Activated T-helper 1 cell treated with Interleukin-2 at 50 U/mL for 16 hours (primary cell): ENCODE results near the gene RARB.

Experiments used
- DNase-seq: peaks from one replicate; pipeline ENCODE4 v3.0.0-alpha.2; 2020; ENCODE audit warnings: low read depth

Gene RARB

DNA sequence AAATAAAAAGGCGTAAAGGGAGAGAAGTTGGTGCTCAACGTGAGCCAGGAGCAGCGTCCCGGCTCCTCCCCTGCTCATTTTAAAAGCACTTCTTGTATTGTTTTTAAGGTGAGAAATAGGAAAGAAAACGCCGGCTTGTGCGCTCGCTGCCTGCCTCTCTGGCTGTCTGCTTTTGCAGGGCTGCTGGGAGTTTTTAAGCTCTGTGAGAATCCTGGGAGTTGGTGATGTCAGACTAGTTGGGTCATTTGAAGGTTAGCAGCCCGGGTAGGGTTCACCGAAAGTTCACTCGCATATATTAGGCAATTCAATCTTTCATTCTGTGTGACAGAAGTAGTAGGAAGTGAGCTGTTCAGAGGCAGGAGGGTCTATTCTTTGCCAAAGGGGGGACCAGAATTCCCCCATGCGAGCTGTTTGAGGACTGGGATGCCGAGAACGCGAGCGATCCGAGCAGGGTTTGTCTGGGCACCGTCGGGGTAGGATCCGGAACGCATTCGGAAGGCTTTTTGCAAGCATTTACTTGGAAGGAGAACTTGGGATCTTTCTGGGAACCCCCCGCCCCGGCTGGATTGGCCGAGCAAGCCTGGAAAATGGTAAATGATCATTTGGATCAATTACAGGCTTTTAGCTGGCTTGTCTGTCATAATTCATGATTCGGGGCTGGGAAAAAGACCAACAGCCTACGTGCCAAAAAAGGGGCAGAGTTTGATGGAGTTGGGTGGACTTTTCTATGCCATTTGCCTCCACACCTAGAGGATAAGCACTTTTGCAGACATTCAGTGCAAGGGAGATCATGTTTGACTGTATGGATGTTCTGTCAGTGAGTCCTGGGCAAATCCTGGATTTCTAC, at the start of gene RARB:
Gene RARB, plus strand, starts transcription at position 322 of the 847 bp plus-strand sequence. Its CDS starts 469 bp downstream, at position 791.
- DNase-seq = no peak

GRCh38 chr3:25378786-25379311, 49.2 kb upstream of the RARB start:
- DNase-seq = no peak

GRCh38 chr3:25380222-25380739, 47.8 kb upstream of the RARB start:
- DNase-seq = no peak

GRCh38 chr3:25381083-25381482, 47.0 kb upstream of the RARB start:
- DNase-seq = no peak

DNA sequence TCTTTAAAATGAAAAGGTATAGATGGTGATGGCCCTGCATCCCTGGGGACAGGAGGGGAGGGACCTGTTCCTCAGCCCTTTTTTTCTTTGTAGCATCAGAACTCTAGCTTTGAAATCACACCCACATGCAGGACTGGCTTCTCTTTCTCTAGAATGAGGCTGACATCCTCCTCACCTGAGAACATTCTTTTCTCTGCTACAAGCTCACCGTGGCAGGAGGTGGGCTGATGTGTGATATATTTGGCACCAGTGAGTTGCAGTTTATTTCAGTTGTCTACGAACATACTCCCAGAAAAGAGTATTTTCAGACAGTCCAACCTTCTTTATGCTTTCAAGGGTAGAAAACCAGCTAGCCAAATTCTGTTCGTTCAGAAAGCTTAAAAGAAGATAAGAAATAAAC, 43.6 kb upstream of the RARB start:
- no peak for DNase-seq

- DNase-seq = no peak
These were observed 42.1 kb upstream of the RARB start for GRCh38 chr3:25385807-25386460.

DNA sequence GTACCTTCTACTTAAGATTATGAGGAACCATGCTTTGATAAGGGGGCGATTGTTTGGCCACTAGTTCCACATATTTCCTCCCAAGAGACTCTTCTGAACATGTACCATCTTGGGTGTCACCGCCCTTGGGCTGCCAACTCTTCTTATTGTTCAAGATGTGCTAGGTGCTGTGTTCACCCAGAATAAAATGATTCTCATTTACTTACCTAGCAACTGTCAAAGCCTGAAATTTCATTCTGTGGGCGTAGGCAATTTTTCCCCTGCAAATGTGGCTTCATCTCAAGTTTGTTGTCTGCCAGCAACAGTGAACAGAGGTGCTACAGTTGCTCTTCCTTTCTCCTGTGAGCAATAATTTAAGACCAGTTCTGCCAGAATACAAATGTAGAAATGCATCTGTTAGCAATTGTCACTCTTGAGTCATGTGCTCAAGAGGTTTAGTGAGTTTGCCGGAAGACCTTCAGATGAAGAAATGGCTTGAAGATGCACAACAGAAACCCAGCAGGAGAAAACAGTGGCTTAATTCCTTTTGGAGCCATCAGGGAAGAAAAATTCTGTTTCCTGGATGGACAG, 41.3 kb upstream of the RARB start:
- no peak for DNase-seq

GRCh38 chr3:25390605-25391004, 37.5 kb upstream of the RARB start:
- no peak for DNase-seq

DNA sequence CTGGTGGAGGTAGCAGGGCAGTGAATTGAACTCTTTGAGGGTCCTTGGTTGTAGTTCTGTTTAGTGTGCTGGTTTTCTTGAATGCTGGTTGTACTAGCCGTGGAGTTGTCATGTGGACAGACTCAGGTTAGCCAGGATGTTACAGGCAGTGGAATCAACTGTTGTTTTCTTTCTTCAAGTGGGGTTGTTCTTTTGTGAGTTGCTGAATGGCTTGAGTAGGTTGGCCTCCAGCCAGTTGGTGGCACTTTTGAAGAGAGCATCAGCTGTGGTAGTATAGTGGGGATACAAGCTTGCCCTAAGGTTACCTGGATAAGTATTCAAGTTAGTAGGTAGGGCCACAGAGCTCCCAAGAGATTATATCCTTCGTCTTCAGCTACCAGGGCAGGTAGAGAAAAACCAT, 31.8 kb upstream of the RARB start:
- no peak for DNase-seq

GRCh38 chr3:25396686-25397085, 31.4 kb upstream of the RARB start:
- no peak for DNase-seq

GRCh38 chr3:25397150-25397549, 30.9 kb upstream of the RARB start:
- DNase-seq = no peak

DNA sequence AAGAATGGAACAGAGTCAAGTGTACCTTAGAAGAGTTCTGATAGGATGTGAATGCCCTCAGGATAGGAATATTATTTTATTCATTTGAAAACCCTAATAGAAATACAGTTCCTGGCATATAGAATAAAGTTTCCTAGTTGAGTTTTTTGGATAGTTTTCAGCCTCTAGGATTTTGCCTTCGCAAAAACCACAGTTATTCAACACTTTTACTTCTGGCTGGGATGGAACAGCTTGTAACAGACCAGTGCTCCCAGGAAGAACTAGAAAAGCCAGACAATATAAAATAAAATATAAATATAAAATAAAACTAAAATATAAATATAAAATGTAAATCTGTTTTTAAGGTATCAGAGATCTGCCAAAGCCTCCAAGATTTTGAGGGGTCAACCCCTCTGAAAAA, 27.5 kb upstream of the RARB start:
- DNase-seq = no peak

GRCh38 chr3:25403968-25404367, 24.1 kb upstream of the RARB start:
- no peak for DNase-seq

- no peak for DNase-seq
These were observed 23.5 kb upstream of the RARB start for GRCh38 chr3:25404569-25404968.

- DNase-seq = no peak
These were observed 22.7 kb upstream of the RARB start for GRCh38 chr3:25405335-25405734.

- DNase-seq = no peak
These were observed 17.4 kb upstream of the RARB start for GRCh38 chr3:25410703-25411102.

DNA sequence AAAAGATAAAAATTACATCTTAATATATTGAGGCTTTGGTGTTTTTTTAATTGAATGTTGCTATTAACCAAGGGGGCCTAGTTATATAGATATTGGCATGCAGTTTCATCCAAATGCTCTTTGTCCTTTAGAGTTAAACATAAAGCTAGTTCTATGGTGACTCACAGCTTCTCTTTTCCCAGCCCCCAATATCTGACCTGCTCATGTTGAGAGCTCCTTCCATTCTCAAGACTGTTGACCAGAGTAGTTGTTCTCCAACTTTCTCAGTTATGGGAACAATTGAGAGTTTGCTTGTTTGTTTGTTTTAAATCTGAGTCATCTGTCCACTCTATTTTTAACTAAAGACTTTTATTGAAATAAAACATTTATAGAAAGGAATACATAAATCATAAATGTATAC, 15.8 kb upstream of the RARB start:
- no peak for DNase-seq

DNA sequence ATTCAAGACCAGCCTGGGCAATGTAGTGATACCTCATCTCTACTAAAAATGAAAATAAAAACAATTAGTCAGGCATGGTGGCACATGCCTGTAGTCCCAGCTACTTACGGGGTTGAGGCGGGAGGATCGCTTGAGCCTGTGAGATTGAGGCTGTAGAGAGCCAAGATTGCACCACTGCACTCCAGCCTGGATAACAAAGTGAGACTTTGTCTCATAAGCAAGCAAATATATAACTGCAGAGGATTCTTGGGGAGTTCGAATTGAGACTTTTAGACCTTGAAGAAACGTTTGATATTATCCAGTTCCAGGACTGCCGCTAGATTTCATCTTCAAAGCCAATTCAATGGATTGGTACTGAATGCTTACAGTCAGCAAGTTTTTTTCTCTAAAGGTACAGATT, 11.9 kb upstream of the RARB start:
- no peak for DNase-seq

DNA sequence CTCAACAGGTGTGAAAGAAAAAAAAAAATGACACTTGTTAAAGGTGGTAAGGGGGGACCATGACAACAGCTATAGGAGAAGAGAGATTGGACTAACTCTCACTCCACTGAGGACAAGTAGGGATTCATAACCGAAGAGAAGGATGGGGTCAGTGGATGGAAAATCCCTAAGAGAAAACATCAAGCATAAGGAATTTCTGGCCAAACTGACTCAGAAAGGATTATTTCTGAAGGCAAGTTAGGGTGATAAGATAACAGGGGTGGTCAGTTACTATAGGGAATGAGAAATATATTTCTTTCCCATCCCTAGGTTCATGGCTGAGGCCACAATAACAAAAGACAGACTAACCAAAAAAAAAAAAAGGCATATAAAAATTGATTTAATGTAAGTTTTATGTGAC, 9.5 kb upstream of the RARB start:
- DNase-seq = no peak

DNA sequence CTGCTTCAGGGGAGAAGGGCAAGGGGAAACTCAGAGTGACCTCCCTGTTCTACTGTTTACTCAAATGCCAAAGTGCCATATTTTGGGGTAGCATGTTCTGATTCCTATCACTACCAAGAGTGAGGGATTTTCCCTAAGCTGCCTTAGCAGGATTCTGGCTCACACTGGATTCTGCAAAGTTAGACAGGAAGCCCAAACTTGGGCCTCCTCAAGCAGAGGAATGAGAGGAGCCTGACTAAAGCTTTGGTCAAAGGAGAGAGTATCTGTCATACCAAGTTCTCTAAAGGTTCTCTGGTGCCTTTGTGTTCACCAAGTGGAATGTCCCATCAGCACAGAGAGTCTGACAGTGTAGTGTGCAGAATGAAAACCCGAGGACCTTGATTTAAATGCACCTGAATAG, 8.8 kb upstream of the RARB start:
- DNase-seq = no peak

DNA sequence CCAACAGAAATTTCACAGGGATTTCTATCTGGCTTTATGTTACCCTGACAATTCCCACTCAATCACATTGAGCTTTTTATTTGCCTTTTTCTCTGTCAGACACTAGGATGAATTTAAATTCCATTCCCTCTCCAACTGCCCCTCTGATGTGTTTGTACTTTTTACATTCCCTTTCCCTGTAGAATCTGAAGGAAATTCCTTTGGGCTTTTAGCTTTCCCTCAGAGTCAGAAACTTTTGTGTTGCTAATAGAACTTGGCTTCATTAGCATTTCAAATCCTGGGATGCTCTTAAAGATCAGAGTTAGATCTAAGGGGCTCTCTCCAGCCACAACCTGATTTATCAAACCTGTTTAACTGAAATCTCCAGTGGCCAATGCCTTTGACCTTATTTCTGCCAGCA, 7.9 kb upstream of the RARB start:
- DNase-seq = no peak

DNA sequence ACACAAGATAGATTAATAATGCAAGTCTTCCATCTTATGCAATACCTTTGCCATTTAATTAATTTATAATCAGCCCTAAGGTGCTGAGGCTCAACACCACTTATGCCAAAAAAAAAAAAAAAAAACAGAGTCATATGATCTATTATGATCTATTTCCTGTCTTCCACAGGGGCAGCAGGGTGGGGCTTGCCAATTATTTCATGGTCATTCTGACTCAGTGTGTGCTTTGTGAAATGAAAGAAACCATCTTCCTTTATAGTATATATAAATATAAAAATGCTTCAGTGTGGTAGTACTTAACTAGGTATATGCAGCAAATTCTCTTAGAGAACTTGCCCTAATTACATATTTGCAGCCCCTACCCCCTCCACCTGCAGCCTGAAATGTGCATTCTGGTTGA, 7.2 kb upstream of the RARB start:
- DNase-seq = no peak

DNA sequence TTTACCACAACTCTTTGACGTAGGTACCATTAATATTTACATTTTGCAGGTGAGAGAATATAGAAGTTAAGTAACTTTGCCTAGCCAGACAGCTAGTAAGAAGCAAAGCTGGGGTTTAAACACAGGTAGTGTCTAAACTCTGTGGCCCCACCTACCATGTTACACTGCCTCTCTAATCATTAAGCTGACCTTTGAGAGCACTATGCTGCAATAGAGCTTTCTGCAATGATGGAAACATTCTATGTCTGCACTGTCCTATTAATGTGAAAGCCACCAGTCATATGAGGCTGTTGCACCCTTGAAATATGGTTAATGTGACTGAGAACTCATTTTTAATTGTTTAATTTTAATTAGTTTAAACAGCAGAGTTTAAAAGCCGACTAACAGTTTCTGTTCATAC, 6.3 kb upstream of the RARB start:
- no peak for DNase-seq
